Measurements from ENCODE around the gene UBAP1L. TPM values are rescaled to one million over a fixed set of nuclear protein-coding genes. Genes with fewer than 3 reads are reported as not detected.
"Not testable (repeated sequence)": the region's sequence is repeated elsewhere in the genome, so short reads cannot be mapped to it uniquely, and the experiment has no call there.

UBAP1L gene
- total RNA-seq, 1 donor from 2014 or later = 1.8 TPM

- no peaks in the 10 kb centered on the region for H3K9me3 ChIP-seq (ENCODE audit: insufficient read depth, low read depth, low read length)
- no peaks in the 10 kb centered on the region for H3K4me1 ChIP-seq (ENCODE audit: insufficient read depth, low read length)
- no peak overlapping the region for H3K4me3 ChIP-seq (ENCODE audit: insufficient read depth, low read depth, low read length)
- no peak for TF ChIP-seq EZH2 (IDR thresholded peaks at IDR 0.05; ENCODE audit: insufficient read depth, low read length)
- no peak for TF ChIP-seq CTCF (IDR thresholded peaks at IDR 0.05; ENCODE audit: insufficient read depth, low read depth, low read length)
- H3K4me1 Mint-ChIP-seq (ENCODE audit: low read depth, unreplicated experiment) = no peaks in the 10 kb centered on the region
- no peaks in the 10 kb centered on the region for H4K20me1 ChIP-seq (ENCODE audit: insufficient read depth, low read length)
- DNase-seq (ENCODE audit: low read depth) (no peak), FAIRE-seq (no peak)
- no peaks in the 10 kb centered on the region for H3K27me3 Mint-ChIP-seq (ENCODE audit: low read depth, unreplicated experiment)
- no peak overlapping the region for H3K4me3 Mint-ChIP-seq (ENCODE audit: unreplicated experiment)
- H3K27ac ChIP-seq (ENCODE audit: low read depth, low read length) = no peak overlapping the region
- H3K36me3 ChIP-seq (ENCODE audit: insufficient read depth, low read length) = peaks cover 10% of the 10 kb centered on the region
- no peak overlapping the region for H3K4me2 ChIP-seq (ENCODE audit: low read length)
- no peaks in the 10 kb centered on the region for H3K9me3 Mint-ChIP-seq (ENCODE audit: unreplicated experiment)
- H3K36me3 Mint-ChIP-seq (ENCODE audit: low read depth, unreplicated experiment) = no peaks in the 10 kb centered on the region
- no peak overlapping the region for H2AFZ ChIP-seq (ENCODE audit: low read depth, low read length)
- H3K79me2 ChIP-seq (ENCODE audit: insufficient read depth, low read length) = no peaks in the 10 kb centered on the region
- H3K27ac Mint-ChIP-seq (ENCODE audit: unreplicated experiment) = no peak overlapping the region
- no peaks in the 10 kb centered on the region for H3K27me3 ChIP-seq (ENCODE audit: insufficient read depth, low read length)
- no peak overlapping the region for H3K9ac ChIP-seq (ENCODE audit: low read length)
Observed at GRCh38 chr15:65146438-65146837, 31.4 kb upstream of the UBAP1L start.

- not testable (repeated sequence) for H3K27ac Mint-ChIP-seq (ENCODE audit: unreplicated experiment); H3K36me3 Mint-ChIP-seq (ENCODE audit: low read depth, unreplicated experiment); H3K9ac ChIP-seq (ENCODE audit: low read length); H3K9me3 ChIP-seq (ENCODE audit: insufficient read depth, low read depth, low read length); H3K27me3 Mint-ChIP-seq (ENCODE audit: low read depth, unreplicated experiment); H3K27ac ChIP-seq (ENCODE audit: low read depth, low read length); H3K4me1 ChIP-seq (ENCODE audit: insufficient read depth, low read length); FAIRE-seq; DNase-seq (ENCODE audit: low read depth); H3K27me3 ChIP-seq (ENCODE audit: insufficient read depth, low read length); H4K20me1 ChIP-seq (ENCODE audit: insufficient read depth, low read length); H2AFZ ChIP-seq (ENCODE audit: low read depth, low read length); H3K79me2 ChIP-seq (ENCODE audit: insufficient read depth, low read length); H3K4me1 Mint-ChIP-seq (ENCODE audit: low read depth, unreplicated experiment); H3K4me2 ChIP-seq (ENCODE audit: low read length); H3K36me3 ChIP-seq (ENCODE audit: insufficient read depth, low read length); H3K4me3 Mint-ChIP-seq (ENCODE audit: unreplicated experiment); H3K4me3 ChIP-seq (ENCODE audit: insufficient read depth, low read depth, low read length)
- H3K9me3 Mint-ChIP-seq (ENCODE audit: unreplicated experiment) = peaks cover 22% of the 10 kb centered on the region
Observed at GRCh38 chr15:65138631-65139030, 23.6 kb upstream of the UBAP1L start.

GRCh38 chr15:65137893-65138292 is 22.9 kb upstream of the UBAP1L start:
- not testable (repeated sequence) for H3K79me2 ChIP-seq (ENCODE audit: insufficient read depth, low read length); H3K4me2 ChIP-seq (ENCODE audit: low read length); H3K27ac ChIP-seq (ENCODE audit: low read depth, low read length); H3K9me3 ChIP-seq (ENCODE audit: insufficient read depth, low read depth, low read length); H3K36me3 ChIP-seq (ENCODE audit: insufficient read depth, low read length); H3K4me1 ChIP-seq (ENCODE audit: insufficient read depth, low read length); H3K4me1 Mint-ChIP-seq (ENCODE audit: low read depth, unreplicated experiment); H3K27ac Mint-ChIP-seq (ENCODE audit: unreplicated experiment); H2AFZ ChIP-seq (ENCODE audit: low read depth, low read length); H3K4me3 Mint-ChIP-seq (ENCODE audit: unreplicated experiment); H4K20me1 ChIP-seq (ENCODE audit: insufficient read depth, low read length); H3K27me3 Mint-ChIP-seq (ENCODE audit: low read depth, unreplicated experiment); H3K36me3 Mint-ChIP-seq (ENCODE audit: low read depth, unreplicated experiment); H3K4me3 ChIP-seq (ENCODE audit: insufficient read depth, low read depth, low read length); H3K27me3 ChIP-seq (ENCODE audit: insufficient read depth, low read length); H3K9ac ChIP-seq (ENCODE audit: low read length); FAIRE-seq; DNase-seq (ENCODE audit: low read depth)
- peaks cover 22% of the 10 kb centered on the region for H3K9me3 Mint-ChIP-seq (ENCODE audit: unreplicated experiment)

GRCh38 chr15:65137089-65137488 is 22.1 kb upstream of the UBAP1L start:
- H3K9me3 ChIP-seq (ENCODE audit: insufficient read depth, low read depth, low read length); H3K27ac Mint-ChIP-seq (ENCODE audit: unreplicated experiment); H3K4me2 ChIP-seq (ENCODE audit: low read length); H3K27me3 Mint-ChIP-seq (ENCODE audit: low read depth, unreplicated experiment); FAIRE-seq; H3K4me1 ChIP-seq (ENCODE audit: insufficient read depth, low read length); H3K4me3 ChIP-seq (ENCODE audit: insufficient read depth, low read depth, low read length); H3K9ac ChIP-seq (ENCODE audit: low read length); H2AFZ ChIP-seq (ENCODE audit: low read depth, low read length); H3K4me1 Mint-ChIP-seq (ENCODE audit: low read depth, unreplicated experiment); H3K36me3 ChIP-seq (ENCODE audit: insufficient read depth, low read length); H3K79me2 ChIP-seq (ENCODE audit: insufficient read depth, low read length); H3K36me3 Mint-ChIP-seq (ENCODE audit: low read depth, unreplicated experiment); H3K27ac ChIP-seq (ENCODE audit: low read depth, low read length); H4K20me1 ChIP-seq (ENCODE audit: insufficient read depth, low read length); H3K27me3 ChIP-seq (ENCODE audit: insufficient read depth, low read length); DNase-seq (ENCODE audit: low read depth); H3K4me3 Mint-ChIP-seq (ENCODE audit: unreplicated experiment): not testable (repeated sequence)
- peaks cover 22% of the 10 kb centered on the region for H3K9me3 Mint-ChIP-seq (ENCODE audit: unreplicated experiment)

All from astrocyte (in vitro differentiated cells and primary cell).